Esophagus squamous epithelium (tissue), 4 donors: ENCODE measurements around the gene DCTN3.

Source experiments
- POLR2A ChIP-seq, 4 donors: fragments of 450-650 bp; IDR thresholded peaks; one replicate each; pipeline ENCODE4 v1.6.1; 2017; ENCODE audit warnings: antibody characterized with exemption in 4 of 4, mild to moderate bottlenecking in 4 of 4, moderate library complexity in 3 of 4
- TF ChIP-seq, protein P1 (sequence below), 6 experiments: fragments of 450-650 bp in 4 of 6; fragments of 200-600 bp in 2 of 6; sonication (generic) in 2 of 6; IDR thresholded peaks; one replicate each; pipeline ENCODE4 v1.5.1; 2016 to 2019; ENCODE audit warnings: antibody characterized with exemption in 6 of 6, mild to moderate bottlenecking in 4 of 6, moderate library complexity in 4 of 6

DNA sequence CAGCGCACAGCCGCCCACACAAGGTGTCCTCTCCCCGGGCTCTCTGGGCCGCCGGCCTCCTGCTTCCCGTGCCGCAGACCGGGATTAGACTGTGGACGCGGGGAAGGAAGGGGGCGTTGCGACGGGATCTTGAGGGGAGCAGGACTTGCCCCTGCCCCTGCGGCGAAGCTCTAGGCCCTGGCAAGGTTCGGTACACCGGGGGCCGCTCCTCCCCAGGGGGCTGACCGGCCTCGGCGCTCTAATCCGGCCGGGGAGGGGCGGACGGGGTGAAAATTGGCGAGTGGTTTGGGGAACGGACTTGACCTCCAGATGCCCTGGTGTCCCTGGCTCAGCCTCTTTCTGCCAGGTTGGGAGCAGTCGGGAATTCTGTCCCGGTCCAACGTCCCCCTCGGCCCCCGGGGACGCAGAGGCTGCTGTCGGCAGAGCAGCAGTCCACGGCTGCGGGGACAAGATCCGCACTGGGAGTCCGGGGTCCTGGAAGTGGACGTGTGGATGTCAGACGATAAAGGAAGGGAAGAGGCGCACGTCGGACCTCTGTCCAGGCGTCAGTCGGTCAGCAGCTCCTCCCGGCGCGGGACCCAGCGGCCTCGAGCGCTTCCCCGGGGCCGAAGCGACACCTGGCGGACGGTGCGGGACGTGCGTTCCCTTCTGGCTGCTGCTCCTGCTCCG lies 28.9 kb downstream of the DCTN3 start:
- TF ChIP-seq POLR2A (IDR thresholded peaks at IDR 0.05): no peak
- TF ChIP-seq, protein P1, sequence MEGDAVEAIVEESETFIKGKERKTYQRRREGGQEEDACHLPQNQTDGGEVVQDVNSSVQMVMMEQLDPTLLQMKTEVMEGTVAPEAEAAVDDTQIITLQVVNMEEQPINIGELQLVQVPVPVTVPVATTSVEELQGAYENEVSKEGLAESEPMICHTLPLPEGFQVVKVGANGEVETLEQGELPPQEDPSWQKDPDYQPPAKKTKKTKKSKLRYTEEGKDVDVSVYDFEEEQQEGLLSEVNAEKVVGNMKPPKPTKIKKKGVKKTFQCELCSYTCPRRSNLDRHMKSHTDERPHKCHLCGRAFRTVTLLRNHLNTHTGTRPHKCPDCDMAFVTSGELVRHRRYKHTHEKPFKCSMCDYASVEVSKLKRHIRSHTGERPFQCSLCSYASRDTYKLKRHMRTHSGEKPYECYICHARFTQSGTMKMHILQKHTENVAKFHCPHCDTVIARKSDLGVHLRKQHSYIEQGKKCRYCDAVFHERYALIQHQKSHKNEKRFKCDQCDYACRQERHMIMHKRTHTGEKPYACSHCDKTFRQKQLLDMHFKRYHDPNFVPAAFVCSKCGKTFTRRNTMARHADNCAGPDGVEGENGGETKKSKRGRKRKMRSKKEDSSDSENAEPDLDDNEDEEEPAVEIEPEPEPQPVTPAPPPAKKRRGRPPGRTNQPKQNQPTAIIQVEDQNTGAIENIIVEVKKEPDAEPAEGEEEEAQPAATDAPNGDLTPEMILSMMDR (IDR thresholded peaks at IDR 0.05): peak; percentile 81 to 91 (median 86)
